Retinal pigment epithelial cell (primary cell): ENCODE data around the gene ZMYND11.

Experiments
- DNase-seq: peaks from one replicate; pipeline ENCODE4 v3.0.0-alpha.2; 2010; ENCODE audit warnings: low read depth
- H3K4me3 ChIP-seq: 2 replicates; pipeline ENCODE4 v1.5.1; 2011; ENCODE audit warnings: mild to moderate bottlenecking, low read length, control low read depth, moderate library complexity
- CTCF ChIP-seq: conservative IDR thresholded peaks from 2 replicates; pipeline ENCODE4 v1.5.1; 2011; ENCODE audit warnings: low read depth, low read length, control low read depth, inconsistent platforms

ZMYND11 gene

GRCh38 chr10:190216-190615, 55.0 kb downstream of the ZMYND11 start:
- no peak for DNase-seq
- TF ChIP-seq CTCF = no peak
- no peak overlapping the region for H3K4me3 ChIP-seq

GRCh38 chr10:191703-192518, 56.7 kb downstream of the ZMYND11 start:
- DNase-seq = no peak
- TF ChIP-seq CTCF = no peak
- no peak overlapping the region for H3K4me3 ChIP-seq

- H3K4me3 ChIP-seq = no peak overlapping the region
- DNase-seq = no peak
- TF ChIP-seq CTCF = no peak
Measured at GRCh38 chr10:194281-194680, 59.0 kb downstream of the ZMYND11 start.

GRCh38 chr10:200405-200804, 65.2 kb downstream of the ZMYND11 start:
- no peak overlapping the region for H3K4me3 ChIP-seq
- TF ChIP-seq CTCF = no peak
- DNase-seq = peak; percentile 12

GRCh38 chr10:201328-201771, 66.1 kb downstream of the ZMYND11 start:
- TF ChIP-seq CTCF = no peak
- DNase-seq = peak; percentile 15
- H3K4me3 ChIP-seq = no peak overlapping the region

- TF ChIP-seq CTCF = no peak
- DNase-seq = no peak
- H3K4me3 ChIP-seq = no peak overlapping the region
Measured at GRCh38 chr10:208616-209015, 73.4 kb downstream of the ZMYND11 start.

GRCh38 chr10:209357-209756, 74.1 kb downstream of the ZMYND11 start:
- H3K4me3 ChIP-seq = no peak overlapping the region
- DNase-seq = no peak
- peak; percentile 40 for TF ChIP-seq CTCF
